ENCODE data around the gene IFRD2. TPM values are rescaled to one million over a fixed set of nuclear protein-coding genes. Genes with fewer than 3 reads are reported as not detected.

The IFRD2 gene
- total RNA-seq, 1 donor from 2014 or later: 77.0 TPM

DNA sequence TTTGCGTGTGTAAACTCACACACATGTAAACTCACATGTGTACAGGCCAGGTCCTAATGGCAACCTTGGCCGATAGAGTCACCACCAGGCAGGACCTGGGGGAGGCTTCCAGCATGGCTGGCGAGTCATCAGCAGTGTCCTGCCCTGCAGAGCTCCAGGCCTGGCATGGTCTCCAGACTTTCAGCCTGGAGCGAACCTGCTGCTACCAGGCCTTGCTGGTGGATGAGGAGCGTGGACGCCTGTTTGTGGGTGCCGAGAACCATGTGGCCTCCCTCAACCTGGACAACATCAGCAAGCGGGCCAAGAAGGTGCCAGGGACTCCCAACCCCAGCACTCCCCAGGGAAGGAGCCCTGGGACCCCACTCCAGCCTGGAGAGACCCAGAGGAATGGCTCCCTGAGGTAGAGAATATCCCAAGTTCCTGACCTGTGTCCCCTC lies 22.2 kb downstream of the IFRD2 start:
- H3K27me3 ChIP-seq: peaks cover 6% of the 10 kb centered on the region
- DNase-seq (no peak), ATAC-seq (no peak)
- TF ChIP-seq, protein P1, sequence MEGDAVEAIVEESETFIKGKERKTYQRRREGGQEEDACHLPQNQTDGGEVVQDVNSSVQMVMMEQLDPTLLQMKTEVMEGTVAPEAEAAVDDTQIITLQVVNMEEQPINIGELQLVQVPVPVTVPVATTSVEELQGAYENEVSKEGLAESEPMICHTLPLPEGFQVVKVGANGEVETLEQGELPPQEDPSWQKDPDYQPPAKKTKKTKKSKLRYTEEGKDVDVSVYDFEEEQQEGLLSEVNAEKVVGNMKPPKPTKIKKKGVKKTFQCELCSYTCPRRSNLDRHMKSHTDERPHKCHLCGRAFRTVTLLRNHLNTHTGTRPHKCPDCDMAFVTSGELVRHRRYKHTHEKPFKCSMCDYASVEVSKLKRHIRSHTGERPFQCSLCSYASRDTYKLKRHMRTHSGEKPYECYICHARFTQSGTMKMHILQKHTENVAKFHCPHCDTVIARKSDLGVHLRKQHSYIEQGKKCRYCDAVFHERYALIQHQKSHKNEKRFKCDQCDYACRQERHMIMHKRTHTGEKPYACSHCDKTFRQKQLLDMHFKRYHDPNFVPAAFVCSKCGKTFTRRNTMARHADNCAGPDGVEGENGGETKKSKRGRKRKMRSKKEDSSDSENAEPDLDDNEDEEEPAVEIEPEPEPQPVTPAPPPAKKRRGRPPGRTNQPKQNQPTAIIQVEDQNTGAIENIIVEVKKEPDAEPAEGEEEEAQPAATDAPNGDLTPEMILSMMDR (IDR thresholded peaks at IDR 0.05): no peak
- peak overlapping the region; percentile 55 for H3K4me3 ChIP-seq
- H3K36me3 ChIP-seq: no peaks in the 10 kb centered on the region
- intact Hi-C loops (cut with DNase I): loop anchor here (5.0 kb wide), 2 partner anchors 43 to 78 kb away; partner anchors contain the start of gene GNAT1
- H3K4me1 ChIP-seq: peaks cover 51% of the 10 kb centered on the region
- H3K27ac ChIP-seq: peak overlapping the region; percentile 90
- H3K9me3 ChIP-seq: no peaks in the 10 kb centered on the region

DNA sequence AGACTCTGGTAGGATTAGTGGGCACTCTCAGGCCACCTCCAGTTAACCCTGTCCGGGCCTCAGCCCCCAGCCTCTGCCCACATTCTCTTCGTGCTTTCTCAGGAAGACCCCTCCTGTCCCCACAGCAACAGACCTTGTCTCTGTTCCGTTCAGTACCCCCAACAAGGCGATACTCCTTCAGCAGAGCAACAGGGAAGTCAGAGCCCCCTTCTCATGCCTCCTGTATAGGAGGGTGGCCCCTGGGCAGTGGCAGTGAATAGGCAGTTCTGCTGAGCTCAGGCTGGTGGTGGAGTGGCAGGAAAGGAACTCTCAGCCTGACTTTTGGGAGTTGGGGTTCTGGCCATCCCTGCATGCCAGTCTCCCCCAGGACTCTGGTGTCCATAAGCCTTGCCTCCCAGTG lies 22.8 kb downstream of the IFRD2 start:
- ATAC-seq: no peak
- H3K4me1 ChIP-seq: peaks cover 52% of the 10 kb centered on the region

DNA sequence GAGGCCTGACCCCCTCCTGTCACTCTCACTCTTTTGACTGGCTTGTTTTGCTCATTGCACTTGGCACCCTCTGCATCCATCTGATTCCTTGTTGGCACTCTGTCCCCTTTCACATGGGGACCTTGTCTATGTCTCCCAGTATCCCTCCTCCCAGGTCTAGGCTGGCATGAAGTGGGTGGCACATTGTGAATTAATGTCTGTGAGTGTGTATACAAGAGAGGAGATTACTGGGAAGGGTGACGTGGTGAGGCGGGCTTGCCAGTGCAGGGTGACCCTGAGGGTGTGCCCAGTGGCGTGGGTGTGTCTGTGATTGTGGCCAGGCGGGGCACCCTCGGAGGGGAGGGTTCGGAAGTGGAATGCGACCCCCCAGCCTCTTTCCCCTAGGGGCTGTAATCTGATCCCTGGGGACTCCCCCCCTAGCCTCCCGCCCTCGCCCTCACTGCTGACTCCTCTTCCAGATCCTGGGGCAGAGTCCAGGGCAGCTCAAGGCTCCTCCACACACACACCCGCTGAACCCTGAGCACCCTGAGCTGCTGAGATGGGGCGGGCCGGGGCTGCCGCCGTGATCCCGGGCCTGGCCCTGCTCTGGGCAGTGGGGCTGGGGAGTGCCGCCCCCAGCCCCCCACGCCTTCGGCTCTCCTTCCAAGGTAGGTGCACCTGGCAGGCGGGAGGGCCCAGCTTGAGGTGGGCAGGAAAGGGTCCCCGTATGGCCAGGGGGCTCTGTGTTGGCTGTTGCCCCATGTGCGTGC lies 23.4 kb downstream of the IFRD2 start, which contains the start of gene SEMA3B:
Gene SEMA3B, plus strand, starts transcription at position 445 of the 749 bp plus-strand sequence. Its CDS starts 94 bp downstream, at position 539.
- Histone ChIP-seq H3K27me3 (no peaks in the 10 kb centered on the region), H3K4me1 (peaks cover 53% of the 10 kb centered on the region), H3K9me3 (no peaks in the 10 kb centered on the region), H3K36me3 (no peaks in the 10 kb centered on the region), H3K4me3 (peak within 1 kb of the TSS; percentile 55), H3K27ac (peak within 1 kb of the TSS; percentile 90)
- TF ChIP-seq, protein P1 (IDR thresholded peaks at IDR 0.05): no peak
- peak; percentile 89 for DNase-seq
- peak; percentile 55 for ATAC-seq
- intact Hi-C loops (cut with DNase I): no loop called here

More for the DNA sequence above, 22.8 kb downstream of the IFRD2 start:
- Histone ChIP-seq H3K4me3 (peak overlapping the region; percentile 55), H3K27me3 (peaks cover under 1% of the 10 kb centered on the region), H3K27ac (peak overlapping the region; percentile 90), H3K9me3 (no peaks in the 10 kb centered on the region), H3K36me3 (no peaks in the 10 kb centered on the region)
- intact Hi-C loops (cut with DNase I): no loop called here
- DNase-seq: no peak
- TF ChIP-seq, protein P1 (IDR thresholded peaks at IDR 0.05): no peak

DNA sequence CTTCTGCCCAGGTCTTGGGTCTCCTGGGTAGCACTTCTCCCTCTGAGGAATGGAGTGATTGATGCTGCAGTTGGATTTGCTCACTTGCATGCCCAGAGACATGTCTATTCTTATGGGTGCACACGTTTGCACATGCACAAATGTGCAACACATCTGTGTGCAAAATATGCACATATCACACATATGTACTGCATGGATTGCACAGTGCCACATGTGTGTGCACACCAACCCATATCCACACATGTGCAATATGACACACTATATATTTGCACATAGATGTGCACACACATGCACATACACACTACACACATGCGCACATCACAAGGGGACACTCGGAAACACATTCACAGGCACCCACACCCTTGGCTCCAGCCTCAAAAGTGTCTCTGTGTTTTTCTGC lies 24.0 kb downstream of the IFRD2 start:
- H3K27me3 ChIP-seq: no peaks in the 10 kb centered on the region
- no peaks in the 10 kb centered on the region for H3K36me3 ChIP-seq
- H3K27ac ChIP-seq: peak overlapping the region; percentile 90
- intact Hi-C loops (cut with DNase I): no loop called here
- peak overlapping the region; percentile 55 for H3K4me3 ChIP-seq
- no peaks in the 10 kb centered on the region for H3K9me3 ChIP-seq
- DNase-seq (no peak), ATAC-seq (no peak)
- H3K4me1 ChIP-seq: peaks cover 53% of the 10 kb centered on the region
- TF ChIP-seq, protein P1 (IDR thresholded peaks at IDR 0.05): no peak

DNA sequence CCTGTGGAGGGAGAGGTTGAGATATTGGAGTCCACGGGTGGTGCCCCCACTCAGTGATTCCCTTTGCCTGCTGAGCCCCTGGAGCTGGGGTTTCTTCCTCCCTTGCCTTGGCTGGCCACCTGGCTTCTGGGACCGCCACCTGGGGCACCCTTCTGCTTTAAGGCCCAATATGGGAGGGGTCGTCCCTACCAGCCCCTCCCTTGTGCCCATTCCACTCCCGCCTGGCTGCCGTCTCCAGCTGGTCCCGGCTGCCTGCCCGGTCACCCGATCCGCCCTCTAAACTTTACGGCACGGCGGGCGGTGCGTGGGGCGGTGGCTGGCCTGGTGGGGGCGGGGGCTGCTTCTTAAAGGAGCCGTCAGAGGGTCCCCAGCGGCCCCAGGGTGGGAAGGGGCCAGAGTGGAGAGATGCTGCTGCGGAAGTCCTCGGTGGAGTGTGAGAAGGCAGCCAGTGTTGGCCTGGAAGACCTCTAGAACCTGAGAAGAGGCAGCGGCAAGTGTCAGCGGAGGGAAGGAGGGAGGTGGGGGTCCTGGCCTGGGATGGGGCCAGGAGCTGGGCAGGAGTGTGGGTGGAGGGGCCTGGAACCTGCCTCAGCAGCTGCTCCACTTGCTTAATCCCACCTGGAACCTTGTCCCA lies 24.8 kb downstream of the IFRD2 start:
- Histone ChIP-seq H3K36me3 (no peaks in the 10 kb centered on the region), H3K4me1 (peaks cover 46% of the 10 kb centered on the region), H3K27me3 (no peaks in the 10 kb centered on the region), H3K9me3 (no peaks in the 10 kb centered on the region), H3K27ac (peak overlapping the region; percentile 90), H3K4me3 (peak overlapping the region; percentile 55)
- peak; percentile 45 for ATAC-seq
- peak; percentile 86 for DNase-seq
- TF ChIP-seq, protein P1 (IDR thresholded peaks at IDR 0.05): no peak
- intact Hi-C loops (cut with DNase I): no loop called here

Measured in upper lobe of right lung (tissue), 1 donor.